GM12864 (cell line): ENCODE measurements around the gene CAPNS2.
"Not testable (repeated sequence)": the region's sequence is repeated elsewhere in the genome, so short reads cannot be mapped to it uniquely, and the experiment has no call there.

ENCODE experiments used
- DNase-seq: peaks from one replicate; pipeline ENCODE4 v3.0.0-alpha.2; 2011; ENCODE audit warnings: low read depth
- H3K4me3 ChIP-seq: 2 replicates; pipeline ENCODE4 v1.5.1; 2011; ENCODE audit warnings: mild to moderate bottlenecking, low read depth, low read length, control low read depth
- CTCF ChIP-seq: IDR thresholded peaks from 2 replicates; pipeline ENCODE4 v1.5.1; 2011; ENCODE audit warnings: low read depth, mild to moderate bottlenecking, moderate library complexity, low read length, control low read depth, inconsistent platforms; ENCODE audit errors: missing control alignments

CAPNS2 gene

DNA sequence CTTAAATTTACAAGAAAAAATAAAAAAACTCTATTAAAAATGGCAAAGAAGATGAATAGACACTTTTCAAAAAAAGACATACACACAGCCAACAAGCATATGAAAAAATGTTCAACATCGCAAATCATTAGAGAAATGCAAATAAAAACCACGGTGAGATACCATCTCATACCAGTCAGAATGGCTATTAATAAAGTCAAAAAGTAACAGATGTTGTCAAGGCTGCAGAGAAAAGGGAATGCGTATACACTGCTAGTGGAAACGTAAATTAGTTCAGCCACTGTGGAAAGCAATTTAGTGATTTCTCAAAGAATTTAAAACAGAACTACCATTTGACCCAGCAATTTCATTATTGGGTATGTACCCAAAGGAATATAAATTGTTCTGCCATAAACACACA is 31.4 kb downstream of the CAPNS2 start:
- no peak for TF ChIP-seq CTCF
- no peak overlapping the region for H3K4me3 ChIP-seq
- DNase-seq: no peak

DNA sequence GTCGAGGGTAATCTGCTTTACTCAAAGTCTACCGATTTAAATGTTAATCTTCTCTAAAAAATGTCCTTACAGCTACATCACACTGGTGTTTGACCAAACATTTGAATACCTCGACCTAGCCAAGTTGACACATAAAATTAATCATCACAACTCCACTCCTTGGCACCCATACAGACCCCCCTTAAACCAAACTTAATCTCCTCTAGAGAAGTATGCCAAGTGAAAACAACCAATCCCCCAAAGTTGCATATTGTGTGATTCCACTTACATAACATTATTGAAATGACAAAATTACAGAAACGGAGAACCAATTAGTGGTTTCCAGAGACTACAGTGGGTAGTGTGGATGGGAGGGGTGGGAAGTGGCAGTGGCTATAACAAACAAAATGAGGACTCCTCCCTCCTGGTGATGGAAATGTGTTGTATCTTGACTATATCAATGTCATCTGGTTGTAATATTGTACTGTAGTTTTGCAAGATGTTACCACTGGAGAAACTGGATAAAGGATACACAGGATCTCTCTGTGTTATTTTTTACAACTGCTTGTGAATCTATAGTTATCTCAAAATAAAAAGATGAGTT is 39.4 kb downstream of the CAPNS2 start:
- H3K4me3 ChIP-seq: no peak overlapping the region
- no peak for DNase-seq
- TF ChIP-seq CTCF: no peak

DNA sequence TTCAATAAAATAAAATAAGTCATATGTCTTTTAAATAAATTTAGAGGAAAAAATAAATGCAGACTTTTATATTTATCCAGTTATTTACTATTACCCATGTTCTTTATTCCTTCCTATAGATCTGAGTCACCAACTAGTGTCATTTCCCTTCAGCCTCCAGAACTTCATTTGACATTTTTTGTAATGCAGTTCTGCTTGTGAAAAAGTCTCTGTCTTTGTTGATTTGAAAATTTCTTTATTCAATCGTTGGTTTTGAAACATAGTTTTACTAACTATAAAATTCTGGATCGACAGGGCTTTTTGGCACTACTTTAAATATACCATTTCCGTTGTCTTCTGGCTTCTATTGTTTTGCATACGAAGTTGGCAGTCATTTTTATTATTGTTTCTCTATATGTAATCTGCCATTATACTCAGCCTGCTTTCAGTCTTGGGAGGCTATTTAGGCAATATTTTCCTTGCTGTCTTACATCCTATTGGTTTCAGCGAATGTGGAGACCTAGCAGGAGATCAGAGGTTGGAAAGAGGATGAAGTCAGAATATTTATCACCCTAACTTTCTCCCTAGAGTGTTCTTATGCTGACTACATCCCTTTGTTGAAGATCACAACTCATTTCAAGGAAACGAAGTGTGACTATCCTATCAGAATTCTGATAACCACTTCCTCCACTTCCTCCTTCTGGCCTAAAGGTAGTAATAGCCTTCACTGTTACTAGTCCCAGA is 47.3 kb downstream of the CAPNS2 start:
- TF ChIP-seq CTCF: no peak
- H3K4me3 ChIP-seq: no peak overlapping the region
- DNase-seq: no peak

GRCh38 chr16:55615071-55615470 is 48.6 kb downstream of the CAPNS2 start:
- TF ChIP-seq CTCF: no peak

DNA sequence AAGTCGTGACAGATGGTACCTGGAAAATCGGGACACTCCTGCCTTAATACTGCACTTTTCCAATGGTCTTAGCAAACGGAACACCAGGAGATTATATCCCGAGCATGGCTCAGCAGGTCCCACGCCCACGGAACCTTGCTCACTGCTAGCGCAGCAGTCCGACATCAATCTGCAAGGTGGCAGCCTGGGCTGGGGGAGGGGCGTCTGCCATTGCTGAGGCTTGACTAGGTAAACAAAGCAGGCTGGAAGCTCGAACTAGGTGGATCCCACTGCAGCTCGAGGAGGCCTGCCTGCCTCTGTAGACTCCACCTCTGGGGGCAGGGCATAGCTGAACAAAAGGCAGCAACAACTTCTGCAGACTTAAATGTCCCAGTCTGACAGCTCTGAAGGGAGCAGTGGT is 49.2 kb downstream of the CAPNS2 start:
- not testable (repeated sequence) for H3K4me3 ChIP-seq, DNase-seq

More at GRCh38 chr16:55615071-55615470, 48.6 kb downstream of the CAPNS2 start:
- H3K4me3 ChIP-seq: no peak overlapping the region
- DNase-seq: no peak
